NCI-H2081 treated with DMSO at 0.1 percent for 48 hours (cell line): Measurements from ENCODE around the gene TANGO6.
"Not testable (repeated sequence)": the region's sequence is repeated elsewhere in the genome, so short reads cannot be mapped to it uniquely, and the experiment has no call there.

Experiments
- DNase-seq: peaks from one replicate; lab custom pipeline; 2025; lab: John Stamatoyannopoulos, UW

Gene TANGO6

DNA sequence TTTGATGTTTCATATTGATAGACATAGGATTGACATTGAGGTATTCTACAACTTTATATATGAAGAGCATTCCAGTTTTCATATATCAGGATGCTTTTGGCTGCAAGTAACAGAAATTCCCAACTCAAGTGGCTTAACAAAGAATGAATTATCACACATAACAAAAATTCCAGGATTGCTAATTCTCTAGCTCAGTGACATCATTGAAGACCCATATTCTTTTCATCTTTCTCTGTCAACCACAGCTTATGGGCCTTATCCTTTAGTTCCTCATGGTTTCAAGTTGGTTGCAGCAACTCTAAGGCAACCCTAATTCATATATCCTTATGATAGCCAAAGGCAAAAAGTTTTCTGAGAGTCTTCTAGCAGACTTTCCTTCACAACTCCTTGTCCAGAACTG, 170.7 kb downstream of the TANGO6 start:
- DNase-seq = no peak

DNA sequence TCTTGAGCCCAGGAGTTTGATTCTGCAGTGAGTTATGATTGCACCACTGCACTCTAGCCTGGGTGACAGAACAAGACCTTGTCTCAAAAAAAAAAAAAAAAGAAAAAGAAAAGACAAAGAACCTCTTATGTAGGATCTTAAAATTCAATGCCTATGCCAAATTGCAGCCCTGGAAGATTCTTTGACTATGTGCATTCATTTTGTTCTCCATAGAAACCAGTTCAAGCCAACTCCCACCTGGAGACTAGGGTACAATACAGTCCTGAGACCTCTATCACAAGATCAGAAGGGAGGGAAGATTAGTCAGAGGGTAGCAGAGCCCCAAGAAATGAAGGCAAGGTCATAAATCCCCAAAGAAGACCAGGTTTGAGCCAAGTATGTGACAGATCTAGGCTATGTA, 171.5 kb downstream of the TANGO6 start:
- DNase-seq = no peak

DNA sequence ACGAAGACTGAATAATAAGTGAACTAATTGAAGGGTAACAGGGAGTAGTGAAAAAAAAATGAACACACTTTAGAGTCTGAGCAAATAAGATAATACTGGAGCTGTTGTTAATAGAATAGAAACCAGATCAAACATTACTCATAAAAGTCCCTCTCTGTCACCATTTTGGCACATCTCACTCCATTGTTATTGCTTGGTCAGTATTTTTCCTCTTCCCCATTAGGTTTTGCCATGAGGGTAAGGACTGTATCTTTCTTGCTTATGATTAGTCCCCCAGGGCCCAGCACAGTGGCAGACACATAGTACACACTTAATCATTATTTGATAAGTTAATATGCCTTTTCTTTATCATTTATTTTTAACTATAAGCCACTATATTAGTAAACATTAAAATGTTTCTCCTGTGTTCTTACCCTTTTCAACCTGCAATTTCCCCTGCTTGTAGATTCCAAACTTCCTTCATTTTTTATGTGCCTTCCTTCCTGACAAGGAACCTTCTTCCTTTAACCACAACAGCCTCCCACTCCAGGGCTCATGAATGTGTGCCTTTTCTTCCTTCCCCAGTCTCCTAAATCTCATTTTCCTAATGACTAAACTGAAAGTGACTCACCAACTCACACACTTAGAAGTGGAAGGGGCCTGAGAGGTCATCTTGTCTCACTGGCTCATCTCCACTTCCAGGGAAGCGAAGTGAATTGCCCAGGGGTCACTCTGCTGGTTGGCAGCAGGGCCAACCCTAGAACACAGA, 173.9 kb downstream of the TANGO6 start:
- DNase-seq = no peak

DNA sequence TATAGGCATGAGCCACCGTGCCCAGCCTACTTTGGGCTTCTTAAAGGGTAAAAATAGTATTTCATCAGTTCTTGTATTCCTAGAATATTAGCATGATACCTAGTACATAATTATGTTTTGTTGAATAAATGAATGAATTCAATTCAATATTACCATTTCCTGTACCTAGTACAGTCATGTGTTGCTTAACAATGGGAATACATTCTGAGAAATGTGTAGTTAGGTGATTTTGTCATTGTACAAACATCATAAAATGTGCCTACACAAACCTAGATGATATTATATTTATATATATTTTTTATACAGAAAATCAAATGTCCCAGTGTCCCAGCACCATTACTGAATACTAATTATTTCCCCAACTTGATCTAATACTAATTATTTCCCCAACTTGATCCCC, 176.5 kb downstream of the TANGO6 start:
- DNase-seq = no peak

DNA sequence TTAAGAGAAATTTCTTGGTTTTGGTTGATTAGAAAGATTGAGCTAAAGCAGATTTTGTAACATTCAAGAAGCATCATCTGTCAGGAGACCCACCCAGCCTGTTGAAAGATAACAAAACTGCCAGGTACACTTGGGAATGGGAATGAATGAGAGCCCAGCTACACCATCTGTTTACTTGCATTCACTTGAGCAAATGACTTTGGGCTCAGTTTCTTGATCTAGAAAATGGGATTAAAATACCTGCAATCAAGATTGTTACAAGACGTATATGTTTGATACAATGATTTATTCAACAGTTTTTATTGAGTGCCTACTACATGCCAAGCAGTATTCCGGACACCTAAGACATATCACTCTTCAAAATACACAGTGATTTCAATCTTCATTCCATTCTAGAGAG, 185.8 kb downstream of the TANGO6 start:
- DNase-seq = no peak

DNA sequence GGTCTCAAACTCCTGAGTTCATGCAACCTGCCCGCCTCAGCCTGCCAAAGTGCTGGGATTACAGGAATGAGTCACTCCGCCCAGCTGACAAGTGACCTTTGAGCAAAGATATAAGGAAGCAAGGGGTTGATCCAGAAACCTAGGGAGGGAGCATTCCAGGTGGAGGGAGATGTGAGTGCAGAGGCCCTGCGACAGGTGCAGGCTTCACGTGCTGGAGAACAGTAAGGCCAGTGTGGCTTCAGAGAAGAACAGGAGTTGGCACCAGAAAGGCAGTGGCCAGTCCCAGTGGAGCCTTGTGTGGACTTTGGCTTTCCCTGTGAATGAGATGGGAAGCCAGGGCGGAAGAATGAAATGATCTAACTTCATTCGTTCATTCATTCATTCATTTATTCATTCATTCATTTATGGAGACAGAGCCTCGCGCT, 188.6 kb downstream of the TANGO6 start:
- DNase-seq = no peak

DNA sequence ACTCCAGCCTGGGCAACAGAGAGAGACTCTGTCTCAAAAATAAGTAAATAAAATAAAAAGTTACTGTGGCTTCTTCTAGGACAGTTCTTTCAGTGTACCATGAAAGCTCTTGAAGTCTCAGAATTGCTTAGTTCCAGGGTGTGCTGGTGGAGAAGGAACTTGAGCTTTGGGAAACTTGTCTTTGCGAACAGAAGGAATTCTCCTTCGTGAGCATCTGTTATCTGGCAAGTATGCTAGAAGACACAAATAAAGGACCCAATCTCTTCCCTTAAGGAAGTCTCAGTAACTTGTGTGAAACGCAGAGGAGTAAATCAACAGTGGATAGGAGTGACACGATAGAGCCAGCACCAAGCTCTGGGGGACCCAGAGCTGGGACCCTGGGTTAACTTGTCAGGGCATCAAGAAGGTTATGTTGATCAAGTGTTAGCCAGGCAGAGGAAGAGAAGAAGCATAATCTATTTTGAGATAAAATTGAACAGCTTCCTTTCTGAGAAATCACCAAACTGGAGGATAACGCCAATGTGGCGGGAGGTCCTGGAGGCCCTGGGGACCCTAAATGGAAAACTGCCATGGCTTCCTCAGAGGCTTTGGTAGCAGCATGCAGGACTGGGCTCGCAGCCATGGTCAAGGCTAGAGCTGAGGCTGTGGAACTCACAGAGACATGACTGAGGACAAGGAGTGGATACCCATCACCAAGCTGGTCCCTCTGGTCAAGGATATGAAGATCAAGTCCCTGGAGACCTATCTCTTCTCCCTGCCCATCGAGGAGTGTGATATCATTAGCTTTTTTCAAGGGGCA, 190.0 kb downstream of the TANGO6 start:
- DNase-seq = no peak

DNA sequence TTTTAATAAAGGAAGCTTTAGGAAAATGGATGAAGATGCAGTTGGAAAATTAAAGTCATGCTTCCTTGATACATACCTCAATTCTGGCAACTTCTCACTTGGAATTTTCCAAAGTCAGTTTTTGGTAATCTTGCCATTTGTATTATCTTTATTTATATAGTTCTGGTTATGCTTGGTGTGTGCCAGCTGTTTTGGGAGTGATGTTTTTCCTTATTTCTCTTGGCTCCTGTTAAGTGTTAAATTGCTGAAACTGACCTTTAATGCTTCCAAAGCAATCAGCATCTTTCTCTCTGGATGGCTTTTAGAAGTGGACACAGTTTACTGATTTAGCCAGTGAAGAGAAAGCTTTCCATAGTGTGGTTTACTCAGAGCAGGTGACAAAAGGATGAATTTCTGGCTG, 192.0 kb downstream of the TANGO6 start:
- no peak for DNase-seq

DNA sequence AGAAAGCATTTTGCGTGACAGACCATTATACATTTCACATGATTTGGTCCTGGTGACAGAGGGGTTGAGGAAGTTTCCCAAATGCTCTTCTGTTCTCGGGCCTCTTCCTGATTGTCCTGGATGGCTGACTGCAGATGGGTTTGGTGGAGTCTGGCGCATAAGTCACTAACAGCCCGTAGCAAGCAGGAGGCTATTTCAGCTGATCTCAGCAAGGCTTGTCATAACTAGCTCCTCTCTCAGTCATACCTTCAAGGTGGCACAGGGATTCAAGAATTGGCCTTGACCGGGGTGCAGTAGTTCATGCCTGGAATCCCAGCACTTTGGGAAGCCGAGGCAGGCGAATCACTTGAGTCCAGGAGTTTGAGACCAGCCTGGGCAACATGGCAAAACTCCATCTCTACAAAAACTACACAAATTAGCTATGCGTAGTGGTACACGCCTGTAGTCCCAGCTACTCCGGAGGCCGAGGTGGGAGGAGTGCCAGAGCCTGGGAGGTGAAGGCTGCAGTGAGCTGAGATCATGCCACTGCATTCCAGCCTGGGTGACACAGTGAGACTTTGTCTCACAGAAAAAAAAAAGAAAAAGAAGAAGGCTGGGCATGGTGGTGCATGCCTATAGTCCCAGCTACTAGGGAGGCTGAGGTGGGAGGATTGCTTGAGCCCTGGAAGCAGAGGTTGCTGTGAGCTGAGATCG, 193.2 kb downstream of the TANGO6 start:
- no peak for DNase-seq

DNA sequence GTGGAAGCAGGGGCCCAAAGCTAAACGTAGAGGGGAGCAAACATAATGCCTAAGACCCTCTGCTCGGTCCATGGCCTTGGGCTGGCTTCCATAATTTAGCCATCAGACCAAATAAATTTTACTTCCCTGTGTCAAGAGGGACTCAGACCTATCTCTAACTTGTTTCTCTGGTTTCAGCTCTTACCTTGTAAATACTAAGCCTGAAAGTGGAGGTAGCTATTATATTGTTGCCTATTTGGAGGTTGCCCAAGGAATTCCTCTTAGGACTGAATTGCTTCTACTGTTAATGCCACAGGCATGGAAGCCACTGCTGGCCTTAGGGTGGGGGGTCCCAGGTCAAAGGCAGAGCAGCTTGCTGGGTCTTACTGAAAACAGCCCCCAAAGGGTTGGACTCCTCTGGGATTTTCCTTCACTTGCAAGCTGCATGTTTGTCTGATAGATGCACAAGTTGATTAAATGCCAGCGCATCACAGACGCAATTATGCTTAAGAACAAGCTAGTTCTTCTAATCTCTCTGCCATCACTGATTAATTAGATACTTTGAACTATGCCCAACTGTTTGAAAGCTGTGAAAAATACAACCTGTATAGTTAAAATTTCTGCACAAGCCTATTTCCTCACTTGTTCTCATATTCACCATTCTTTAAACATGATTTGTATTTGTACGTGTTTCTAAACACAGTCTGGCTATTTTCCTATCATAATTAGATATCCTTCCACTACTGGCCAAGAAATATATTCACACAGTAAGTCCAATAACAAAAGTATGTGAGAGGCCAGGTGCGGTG, 194.2 kb downstream of the TANGO6 start:
- no peak for DNase-seq

DNA sequence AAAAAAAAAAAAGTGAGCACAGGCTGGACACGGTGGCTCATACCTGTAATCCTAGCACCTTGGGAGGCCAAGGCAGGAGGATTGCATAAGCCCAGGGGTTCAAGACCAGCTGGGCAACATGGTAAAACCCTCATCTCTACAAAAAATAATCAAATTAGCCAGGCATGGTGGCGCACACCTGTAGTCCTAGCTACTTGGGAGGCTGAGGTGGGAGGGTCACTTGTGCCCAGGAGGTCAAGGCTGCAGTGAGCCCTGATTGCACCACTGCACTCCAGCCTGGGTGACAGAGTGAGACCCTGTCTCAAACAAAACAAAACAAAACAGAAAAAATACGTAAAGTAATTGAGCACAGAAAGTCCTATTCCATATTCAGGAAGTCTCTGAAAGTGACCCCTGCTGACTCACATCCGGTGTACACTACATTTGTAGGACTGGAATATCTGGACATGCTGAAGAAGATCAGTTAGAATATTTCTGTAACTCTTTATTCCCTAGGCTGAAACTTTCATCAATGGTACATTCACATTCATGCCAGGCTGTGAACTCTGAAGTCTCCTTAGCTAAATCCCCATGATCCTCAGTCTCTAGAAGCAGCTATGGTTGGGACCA, 196.1 kb downstream of the TANGO6 start:
- no peak for DNase-seq

DNA sequence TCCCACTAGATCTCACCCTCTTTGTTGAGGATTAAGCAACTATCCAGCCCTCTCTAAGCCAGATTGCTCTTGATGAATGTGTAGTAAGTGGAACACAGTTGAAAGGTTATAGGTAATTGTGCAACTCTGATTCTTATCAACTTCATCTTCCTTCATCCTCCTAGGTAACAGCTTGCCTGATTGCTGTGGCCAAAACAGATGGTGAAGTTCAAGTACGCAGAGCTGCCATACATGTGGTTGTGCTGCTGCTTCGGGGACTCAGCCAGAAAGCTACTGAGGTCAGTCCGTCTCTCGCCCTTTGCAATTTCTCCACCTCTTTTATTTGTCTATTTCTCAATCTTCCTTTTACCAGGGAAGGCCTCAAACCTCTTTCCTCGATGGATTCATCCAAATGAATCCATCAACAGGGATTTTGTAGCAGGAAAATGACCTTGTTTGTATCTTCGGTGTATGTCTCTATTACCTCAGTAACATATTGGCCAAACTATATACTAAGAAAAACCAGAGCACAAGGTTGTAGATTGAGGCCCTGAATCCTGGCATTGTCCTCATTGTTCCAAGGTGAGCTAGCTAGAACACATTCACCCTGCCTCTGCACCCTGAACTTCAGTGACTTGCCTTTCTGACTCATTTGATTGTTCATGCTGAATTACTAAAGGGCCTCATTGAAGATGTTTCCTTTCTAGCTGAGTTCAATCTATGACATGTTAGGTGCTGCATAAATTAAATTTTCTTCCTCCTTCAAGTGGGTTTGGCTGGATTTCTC, 197.0 kb downstream of the TANGO6 start:
- DNase-seq = no peak

DNA sequence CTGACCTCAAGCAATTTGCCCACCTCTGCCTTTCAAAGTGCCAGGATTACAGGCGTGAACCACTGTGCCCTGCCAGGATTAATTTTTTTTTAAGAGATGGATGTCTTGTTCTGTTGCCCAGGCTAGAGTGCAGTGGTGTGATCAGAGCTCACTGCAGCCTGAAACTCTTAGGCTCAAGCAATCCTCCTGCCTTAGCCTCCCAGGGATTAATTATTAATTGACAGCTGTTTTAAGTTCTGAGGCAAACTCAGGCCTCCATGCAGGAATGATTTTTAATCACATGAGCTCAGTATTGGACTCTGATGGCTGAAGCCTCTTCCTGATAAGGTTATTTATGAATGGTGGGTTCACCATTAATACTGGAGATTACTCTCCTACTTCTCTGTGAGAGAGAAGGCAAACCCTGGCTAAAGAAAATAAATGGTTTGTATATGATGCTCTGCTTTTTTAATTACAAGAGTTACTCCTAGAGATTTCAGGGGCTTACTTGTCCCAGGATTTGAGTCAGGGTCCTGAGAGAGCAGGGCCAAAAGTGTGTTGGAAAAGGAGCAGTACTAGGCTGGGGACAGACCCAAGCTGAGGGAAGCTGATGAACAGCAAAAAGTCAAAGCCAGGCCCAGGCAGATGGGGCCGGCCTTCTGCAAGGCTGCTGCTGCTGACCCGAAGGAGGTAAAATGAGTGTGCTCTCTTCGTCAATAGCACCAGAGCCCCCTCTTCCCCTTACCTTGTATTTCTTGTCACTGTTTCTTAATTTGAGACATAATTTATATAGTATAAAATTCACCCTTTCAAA, 205.2 kb downstream of the TANGO6 start:
- DNase-seq = no peak

DNA sequence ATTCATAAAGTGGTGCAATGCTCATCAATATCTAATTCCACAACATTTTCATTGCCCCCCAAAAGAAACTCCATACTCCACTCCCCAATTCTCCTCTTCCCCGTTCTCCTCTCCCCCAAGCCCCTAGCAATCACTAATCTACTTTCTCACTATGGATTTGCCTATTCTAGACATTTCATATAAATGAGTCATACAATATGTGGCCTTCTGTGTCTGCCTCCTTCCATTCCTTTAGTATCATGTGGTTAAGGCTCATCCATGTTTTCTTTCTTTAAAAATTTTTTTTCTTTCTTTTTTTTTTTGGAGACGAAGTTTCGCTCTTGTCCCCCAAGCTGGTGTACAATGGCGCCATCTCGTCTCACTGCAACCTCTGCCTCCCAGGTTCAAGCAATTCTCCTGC, 205.8 kb downstream of the TANGO6 start:
- DNase-seq = no peak

DNA sequence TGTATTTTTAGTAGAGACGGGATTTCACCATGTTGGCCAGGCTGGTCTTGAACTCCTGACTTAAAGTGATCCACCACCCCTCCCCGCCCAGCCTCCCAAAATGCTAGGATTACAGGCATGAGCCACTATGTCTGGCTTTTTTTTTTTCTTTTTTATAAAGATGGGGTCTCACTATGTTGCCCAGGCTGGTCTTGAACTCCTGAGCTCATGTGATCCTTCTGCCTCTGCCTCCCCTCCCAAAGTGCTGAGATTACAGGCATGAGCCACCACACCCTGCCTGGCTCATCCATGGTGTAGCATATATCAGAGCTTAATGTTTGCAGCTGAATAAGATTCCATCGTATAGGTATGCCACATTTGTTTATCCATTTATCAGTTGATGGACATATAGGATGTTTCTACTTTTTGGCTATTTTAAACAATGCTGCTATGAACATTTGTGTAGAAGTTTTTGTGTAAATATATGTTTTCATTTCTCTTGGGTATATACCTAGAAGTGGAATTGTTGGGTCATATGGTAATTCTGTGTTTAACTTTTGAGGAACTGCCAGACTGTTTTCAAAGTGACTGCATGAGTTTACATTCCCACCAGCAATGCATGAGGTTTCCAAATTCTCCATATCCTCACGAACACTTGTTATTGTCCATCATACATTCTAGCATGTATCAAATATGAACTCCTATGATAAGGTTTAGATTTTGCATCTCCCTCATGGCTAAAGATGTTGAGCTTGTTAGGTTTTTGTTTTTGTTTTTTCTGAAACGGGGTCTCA, 206.5 kb downstream of the TANGO6 start:
- no peak for DNase-seq

DNA sequence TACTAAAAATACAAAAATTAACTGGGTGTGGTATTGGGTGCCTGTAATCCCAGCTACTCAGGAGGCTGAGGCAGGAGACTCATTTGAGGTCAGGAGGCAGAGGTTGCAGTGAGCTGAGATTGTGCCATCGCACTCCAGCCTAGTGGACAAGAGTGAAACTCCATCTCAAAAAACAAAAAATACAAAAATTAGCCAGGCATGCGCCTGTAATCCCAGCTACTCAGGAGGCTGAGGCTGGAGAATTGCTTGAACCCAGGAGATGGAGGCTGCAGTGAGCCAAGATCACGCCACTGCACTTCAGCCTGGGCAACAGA, 208.1 kb downstream of the TANGO6 start:
- not testable (repeated sequence) for DNase-seq

DNA sequence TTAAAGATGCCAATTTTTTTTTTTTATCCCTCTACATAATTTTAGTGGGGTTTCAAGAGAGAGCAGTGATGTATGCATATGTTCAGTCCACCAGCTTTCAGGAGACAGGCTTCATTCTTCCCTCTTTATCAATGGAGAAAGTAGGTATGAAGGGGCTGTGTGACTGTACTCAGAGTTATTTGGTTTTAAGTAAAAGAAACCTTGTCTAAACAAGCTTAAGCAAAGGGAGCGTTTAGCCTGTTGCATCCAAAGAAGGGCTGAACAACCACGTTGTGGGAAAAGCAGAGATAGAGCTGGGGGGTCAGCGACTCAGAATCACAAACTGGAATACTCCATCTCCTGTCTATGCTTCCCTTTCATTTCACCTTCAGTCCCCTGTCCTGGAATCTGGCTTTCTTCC, 211.7 kb downstream of the TANGO6 start:
- no peak for DNase-seq

DNA sequence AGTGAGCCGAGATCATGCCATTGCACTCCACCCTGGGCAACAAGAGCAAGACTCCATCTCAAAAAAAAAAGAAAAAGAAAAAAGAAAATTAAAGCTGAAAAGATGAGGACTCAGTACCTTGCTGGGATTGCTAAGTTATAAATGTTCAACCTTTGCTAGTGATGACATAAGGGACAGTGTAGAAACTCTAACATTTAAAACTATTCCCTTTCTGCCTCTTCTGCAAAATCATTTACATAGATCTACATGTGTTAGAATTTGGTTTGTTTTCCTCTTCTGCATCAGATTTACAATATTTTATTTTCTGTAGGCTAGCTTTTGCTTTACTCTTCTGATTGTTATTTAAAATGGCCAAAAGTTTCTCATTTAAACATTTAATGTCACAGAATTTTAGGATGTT, 212.6 kb downstream of the TANGO6 start:
- no peak for DNase-seq

DNA sequence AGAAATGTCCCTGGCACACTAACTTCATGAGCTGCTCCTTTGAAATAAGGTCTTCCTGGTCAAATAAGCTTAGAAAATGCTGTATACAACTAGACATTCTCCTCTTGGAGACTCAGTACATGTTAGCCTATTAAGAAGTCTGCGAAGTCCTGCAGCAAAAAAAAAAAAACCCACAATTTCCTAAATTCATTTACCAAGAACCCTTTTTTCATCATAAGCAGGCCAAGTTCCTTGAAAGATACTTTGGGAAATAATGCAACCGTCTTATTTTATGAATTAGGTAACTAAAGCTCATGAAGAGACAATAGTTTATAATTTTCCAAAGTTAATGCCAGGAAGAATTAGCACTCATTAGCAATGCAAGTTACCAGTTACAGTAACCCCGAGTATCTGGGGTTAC, 213.1 kb downstream of the TANGO6 start:
- no peak for DNase-seq
